Breast epithelium (tissue), 4 donors: ENCODE measurements around the gene TYRO3. TPM values are rescaled to one million over a fixed set of nuclear protein-coding genes. Genes with fewer than 3 reads are reported as not detected.
"Not testable (repeated sequence)": the region's sequence is repeated elsewhere in the genome, so short reads cannot be mapped to it uniquely, and the experiment has no call there.

Experiments used
- DNase-seq, 2 donors: peaks; one replicate each; pipeline ENCODE4 v3.0.0-alpha.2; 2019; ENCODE audit warnings: low spot score in 2 of 2
- H3K27ac ChIP-seq, 2 donors: fragments of 200-600 bp; sonication (generic) in 1 of 2; one replicate each; pipeline ENCODE4 v1.5.1; 2016 to 2019; ENCODE audit warnings: mild to moderate bottlenecking in 1 of 2
- H3K27me3 ChIP-seq, 2 donors: fragments of 200-600 bp; sonication (generic) in 1 of 2; one replicate each; pipeline versions ENCODE4 v1.5.1 to v1.6.0; 2017 to 2019; ENCODE audit warnings: control low read depth in 1 of 2, mild to moderate bottlenecking in 1 of 2
- H3K36me3 ChIP-seq: fragments of 200-600 bp; one replicate; pipeline ENCODE4 v1.5.1; 2019
- H3K4me1 ChIP-seq, 2 donors: fragments of 200-600 bp; sonication (generic); one replicate each; pipeline ENCODE4 v1.5.1; 2016 to 2019; ENCODE audit warnings: control low read depth in 1 of 2
- H3K4me3 ChIP-seq, 3 donors: fragments of 200-600 bp; sonication (generic); 1 replicate in 2 of 3; 2 replicates in 1 of 3; pipeline ENCODE4 v1.5.1; 2016 to 2019; ENCODE audit warnings: mild to moderate bottlenecking in 3 of 3, moderate library complexity in 2 of 3
- H3K9me3 ChIP-seq, 2 donors: fragments of 200-600 bp; sonication (generic) in 1 of 2; one replicate each; pipeline ENCODE4 v1.5.1; 2016 to 2019; ENCODE audit warnings: control low read depth in 1 of 2
- POLR2A ChIP-seq: fragments of 450-650 bp; IDR thresholded peaks from one replicate; pipeline ENCODE4 v1.6.1; 2016; ENCODE audit warnings: antibody characterized with exemption, mild to moderate bottlenecking, moderate library complexity
- POLR2AphosphoS5 ChIP-seq, 3 donors: sonication (generic); formaldehyde crosslinking; IDR thresholded peaks; one replicate each; pipeline ENCODE4 v1.6.1; 2017; ENCODE audit warnings: antibody characterized with exemption in 3 of 3
- intact Hi-C: fragments of 100-400 bp; cut with DNase I; formaldehyde crosslinking; loops from one replicate; pipeline ENCODE4 v1.15.1; 2023; ENCODE audit warnings: low total_unique reads
- total RNA-seq, 3 donors: library from RNA; depleted of rRNA; stranded (reverse); fragments of >200 nt; gene quantifications; one replicate each; pipeline ENCODE4 v1.1.0, GENCODE V29; 2016
- TF ChIP-seq, protein P1 (sequence below), 3 donors: fragments of 450-650 bp; IDR thresholded peaks; one replicate each; pipeline ENCODE4 v1.5.1; 2016 to 2017; ENCODE audit warnings: antibody characterized with exemption in 3 of 3, mild to moderate bottlenecking in 3 of 3, moderate library complexity in 3 of 3

The TYRO3 gene
- total RNA-seq, 3 donors from 2014 or later = 6.9 to 36.8 (median 8.8) TPM

DNA sequence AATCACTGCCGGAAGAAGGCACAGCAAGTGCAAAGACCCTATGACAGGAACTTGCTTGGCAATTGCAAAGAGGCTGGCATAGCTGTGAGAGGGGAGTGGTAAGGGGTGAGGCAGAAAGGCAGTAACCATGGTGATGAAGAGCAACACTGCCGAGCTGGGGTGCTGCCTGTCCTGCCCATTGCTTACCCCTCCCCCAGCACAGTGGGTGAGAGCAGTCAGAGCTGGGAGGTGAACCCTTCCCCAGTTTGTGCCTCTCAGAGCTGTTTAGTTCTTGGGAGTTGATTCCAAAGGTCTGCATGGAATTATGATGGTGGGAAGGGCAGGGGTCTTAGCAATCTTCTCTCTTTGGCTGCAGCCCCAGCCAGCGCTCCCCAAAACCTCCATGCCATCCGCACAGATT is 8.8 kb downstream of the TYRO3 start:
- Histone ChIP-seq H3K4me3 (no peak overlapping the region), H3K9me3 (no peaks in the 10 kb centered on the region), H3K36me3 (no peaks in the 10 kb centered on the region), H3K27ac (no peak overlapping the region), H3K27me3 (no peaks in the 10 kb centered on the region), H3K4me1 (no peaks in the 10 kb centered on the region)
- no peak for TF ChIP-seq POLR2A
- TF ChIP-seq POLR2AphosphoS5 (IDR thresholded peaks at IDR 0.05) = no peak
- TF ChIP-seq, protein P1, sequence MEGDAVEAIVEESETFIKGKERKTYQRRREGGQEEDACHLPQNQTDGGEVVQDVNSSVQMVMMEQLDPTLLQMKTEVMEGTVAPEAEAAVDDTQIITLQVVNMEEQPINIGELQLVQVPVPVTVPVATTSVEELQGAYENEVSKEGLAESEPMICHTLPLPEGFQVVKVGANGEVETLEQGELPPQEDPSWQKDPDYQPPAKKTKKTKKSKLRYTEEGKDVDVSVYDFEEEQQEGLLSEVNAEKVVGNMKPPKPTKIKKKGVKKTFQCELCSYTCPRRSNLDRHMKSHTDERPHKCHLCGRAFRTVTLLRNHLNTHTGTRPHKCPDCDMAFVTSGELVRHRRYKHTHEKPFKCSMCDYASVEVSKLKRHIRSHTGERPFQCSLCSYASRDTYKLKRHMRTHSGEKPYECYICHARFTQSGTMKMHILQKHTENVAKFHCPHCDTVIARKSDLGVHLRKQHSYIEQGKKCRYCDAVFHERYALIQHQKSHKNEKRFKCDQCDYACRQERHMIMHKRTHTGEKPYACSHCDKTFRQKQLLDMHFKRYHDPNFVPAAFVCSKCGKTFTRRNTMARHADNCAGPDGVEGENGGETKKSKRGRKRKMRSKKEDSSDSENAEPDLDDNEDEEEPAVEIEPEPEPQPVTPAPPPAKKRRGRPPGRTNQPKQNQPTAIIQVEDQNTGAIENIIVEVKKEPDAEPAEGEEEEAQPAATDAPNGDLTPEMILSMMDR (IDR thresholded peaks at IDR 0.05) = no peak
- no peak for DNase-seq
- intact Hi-C loops = no loop called here

DNA sequence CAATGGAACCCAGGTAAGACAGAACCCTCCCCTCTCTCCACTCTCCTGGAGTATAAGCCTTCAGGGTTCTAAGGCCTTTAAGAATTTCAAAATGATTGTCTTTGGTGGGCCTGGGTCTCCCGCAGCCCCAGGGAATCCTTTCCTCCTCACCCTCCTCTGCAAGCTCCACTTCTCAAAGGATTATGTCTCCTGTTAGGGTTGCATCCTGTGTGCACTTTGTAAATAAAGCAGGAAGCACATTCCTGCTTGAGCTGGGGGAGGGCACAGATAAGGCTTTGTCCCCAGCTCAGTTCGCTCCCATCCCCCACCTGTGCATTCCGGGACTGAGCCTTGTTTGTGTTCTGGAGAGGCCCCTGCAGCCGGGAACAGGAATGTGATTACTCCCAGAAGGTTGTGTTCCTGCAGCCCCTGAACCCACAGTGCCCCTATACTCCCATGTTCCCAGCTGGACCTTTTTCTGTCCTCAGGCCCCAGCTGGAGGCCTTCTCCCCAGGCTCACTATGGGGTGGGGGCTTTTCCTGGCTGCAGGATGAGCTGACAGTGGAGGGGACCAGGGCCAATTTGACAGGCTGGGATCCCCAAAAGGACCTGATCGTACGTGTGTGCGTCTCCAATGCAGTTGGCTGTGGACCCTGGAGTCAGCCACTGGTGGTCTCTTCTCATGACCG is 9.5 kb downstream of the TYRO3 start:
- Histone ChIP-seq H3K27ac (no peak overlapping the region), H3K27me3 (no peaks in the 10 kb centered on the region), H3K9me3 (no peaks in the 10 kb centered on the region), H3K4me1 (no peaks in the 10 kb centered on the region), H3K4me3 (no peak overlapping the region), H3K36me3 (no peaks in the 10 kb centered on the region)
- no peak for DNase-seq
- intact Hi-C loops = no loop called here
- TF ChIP-seq POLR2AphosphoS5 (IDR thresholded peaks at IDR 0.05) (no peak), POLR2A (no peak)
- TF ChIP-seq, protein P1 (IDR thresholded peaks at IDR 0.05) = no peak

DNA sequence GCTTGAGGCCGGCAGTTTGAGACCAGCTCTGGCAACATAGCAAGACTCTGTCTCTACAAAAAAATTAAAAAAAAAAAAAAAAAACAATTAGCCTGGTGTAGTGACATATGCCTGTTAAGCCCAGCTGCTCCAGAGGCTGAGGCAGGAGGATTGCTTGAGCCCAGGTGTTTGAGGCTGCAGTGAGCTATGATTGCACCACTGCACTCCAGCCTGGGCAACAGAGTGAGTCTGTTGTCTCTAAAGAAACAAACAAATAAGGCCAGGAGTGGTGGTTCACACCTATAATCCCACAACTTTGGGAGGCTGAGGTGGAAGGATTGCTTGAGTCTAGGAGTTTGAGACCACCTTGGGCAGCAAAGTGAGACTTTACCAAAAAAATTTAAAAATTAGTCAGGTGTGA is 10.2 kb downstream of the TYRO3 start:
- intact Hi-C loops, H3K27me3 ChIP-seq, H3K9me3 ChIP-seq, H3K4me3 ChIP-seq, H3K36me3 ChIP-seq, H3K4me1 ChIP-seq, H3K27ac ChIP-seq, DNase-seq: not testable (repeated sequence)

DNA sequence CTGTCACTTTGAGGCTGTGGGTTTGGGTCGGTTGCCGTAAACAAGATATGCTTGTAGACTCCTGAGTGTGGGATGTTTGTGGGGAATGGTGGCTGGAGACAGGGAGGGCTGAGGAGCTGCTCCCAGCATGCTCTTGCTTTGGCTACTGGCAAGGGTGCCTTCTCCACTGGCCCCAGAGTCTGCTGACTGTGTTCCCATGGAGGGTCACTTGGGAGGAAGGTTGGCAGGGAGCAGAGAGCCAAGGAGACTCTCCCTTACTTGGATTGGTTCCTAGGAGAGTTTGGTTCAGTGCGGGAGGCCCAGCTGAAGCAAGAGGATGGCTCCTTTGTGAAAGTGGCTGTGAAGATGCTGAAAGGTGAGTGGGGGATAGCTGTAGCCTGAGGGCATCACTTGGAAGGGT is 11.8 kb downstream of the TYRO3 start:
- H3K4me3 ChIP-seq = no peak overlapping the region
- TF ChIP-seq, protein P1 (IDR thresholded peaks at IDR 0.05) = no peak
- TF ChIP-seq POLR2A = no peak
- TF ChIP-seq POLR2AphosphoS5 (IDR thresholded peaks at IDR 0.05) = no peak
- DNase-seq = no peak
- H3K4me1 ChIP-seq = no peaks in the 10 kb centered on the region
- no peaks in the 10 kb centered on the region for H3K27me3 ChIP-seq
- H3K36me3 ChIP-seq = no peaks in the 10 kb centered on the region
- intact Hi-C loops = no loop called here
- H3K27ac ChIP-seq = no peak overlapping the region
- no peaks in the 10 kb centered on the region for H3K9me3 ChIP-seq

DNA sequence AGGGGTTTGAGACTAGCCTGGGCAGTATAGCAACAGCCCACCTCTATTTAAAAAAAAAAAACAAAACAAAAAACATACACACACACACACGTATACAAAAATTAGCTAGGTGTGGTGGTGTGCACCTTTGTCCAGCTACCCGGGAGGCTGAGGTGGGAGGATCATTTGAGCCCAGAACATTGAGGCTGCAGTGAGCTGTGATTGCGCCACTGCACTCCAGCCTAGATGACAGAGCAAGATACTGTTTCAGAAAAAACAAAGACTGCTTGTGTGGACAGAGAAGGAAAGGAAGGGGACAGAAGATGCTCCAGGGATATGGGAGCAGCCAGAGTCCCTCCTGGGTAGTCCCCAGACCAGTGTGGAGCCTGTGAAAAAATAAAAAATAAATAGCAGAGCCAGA is 12.9 kb downstream of the TYRO3 start:
- intact Hi-C loops = no loop called here
- DNase-seq = no peak
- TF ChIP-seq, protein P1 (IDR thresholded peaks at IDR 0.05) = no peak
- TF ChIP-seq POLR2A (no peak), POLR2AphosphoS5 (IDR thresholded peaks at IDR 0.05) (no peak)
- Histone ChIP-seq H3K4me3 (no peak overlapping the region), H3K27me3 (no peaks in the 10 kb centered on the region), H3K4me1 (no peaks in the 10 kb centered on the region), H3K36me3 (no peaks in the 10 kb centered on the region), H3K9me3 (no peaks in the 10 kb centered on the region), H3K27ac (no peak overlapping the region)

DNA sequence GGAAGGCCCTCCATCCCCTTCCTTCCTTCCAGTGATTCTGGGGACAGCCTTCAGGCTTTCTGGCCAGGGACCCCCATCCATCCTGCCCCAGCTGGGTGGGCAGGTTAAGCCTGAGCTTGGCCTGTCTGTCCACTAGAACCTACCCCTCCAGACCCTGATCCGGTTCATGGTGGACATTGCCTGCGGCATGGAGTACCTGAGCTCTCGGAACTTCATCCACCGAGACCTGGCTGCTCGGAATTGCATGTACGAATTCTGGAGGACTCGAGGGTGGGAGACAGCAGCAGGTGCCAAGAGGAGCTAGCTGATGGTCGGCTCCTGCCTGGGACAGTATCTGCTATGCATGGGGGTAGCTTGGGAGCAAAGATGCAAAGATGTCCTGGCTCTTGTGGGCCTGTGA is 13.9 kb downstream of the TYRO3 start:
- intact Hi-C loops = no loop called here
- Histone ChIP-seq H3K4me3 (no peak overlapping the region), H3K27me3 (no peaks in the 10 kb centered on the region), H3K27ac (no peak overlapping the region), H3K4me1 (no peaks in the 10 kb centered on the region), H3K36me3 (no peaks in the 10 kb centered on the region), H3K9me3 (no peaks in the 10 kb centered on the region)
- no peak for DNase-seq
- TF ChIP-seq POLR2AphosphoS5 (IDR thresholded peaks at IDR 0.05) = no peak
- TF ChIP-seq, protein P1 (IDR thresholded peaks at IDR 0.05) = no peak
- no peak for TF ChIP-seq POLR2A
